SK-N-MC (cell line): ENCODE data around the gene SLC30A4.

Experiments
- EZH2 ChIP-seq: fragments of 200-600 bp; sonication (generic); IDR thresholded peaks from one replicate; pipeline ENCODE4 v1.6.1; 2017; ENCODE audit warnings: antibody characterized with exemption
- POLR2AphosphoS5 ChIP-seq: IDR thresholded peaks from 2 replicates; pipeline ENCODE4 v1.6.1; 2012; ENCODE audit warnings: mild to moderate bottlenecking, low read depth, low read length, borderline replicate concordance

GRCh38 chr15:45523166-45523460 is 558 bp upstream of the SLC30A4 start:
- TF ChIP-seq POLR2AphosphoS5 (no peak), EZH2 (no peak)
